Measurements from ENCODE around the gene OBI1.

DNA sequence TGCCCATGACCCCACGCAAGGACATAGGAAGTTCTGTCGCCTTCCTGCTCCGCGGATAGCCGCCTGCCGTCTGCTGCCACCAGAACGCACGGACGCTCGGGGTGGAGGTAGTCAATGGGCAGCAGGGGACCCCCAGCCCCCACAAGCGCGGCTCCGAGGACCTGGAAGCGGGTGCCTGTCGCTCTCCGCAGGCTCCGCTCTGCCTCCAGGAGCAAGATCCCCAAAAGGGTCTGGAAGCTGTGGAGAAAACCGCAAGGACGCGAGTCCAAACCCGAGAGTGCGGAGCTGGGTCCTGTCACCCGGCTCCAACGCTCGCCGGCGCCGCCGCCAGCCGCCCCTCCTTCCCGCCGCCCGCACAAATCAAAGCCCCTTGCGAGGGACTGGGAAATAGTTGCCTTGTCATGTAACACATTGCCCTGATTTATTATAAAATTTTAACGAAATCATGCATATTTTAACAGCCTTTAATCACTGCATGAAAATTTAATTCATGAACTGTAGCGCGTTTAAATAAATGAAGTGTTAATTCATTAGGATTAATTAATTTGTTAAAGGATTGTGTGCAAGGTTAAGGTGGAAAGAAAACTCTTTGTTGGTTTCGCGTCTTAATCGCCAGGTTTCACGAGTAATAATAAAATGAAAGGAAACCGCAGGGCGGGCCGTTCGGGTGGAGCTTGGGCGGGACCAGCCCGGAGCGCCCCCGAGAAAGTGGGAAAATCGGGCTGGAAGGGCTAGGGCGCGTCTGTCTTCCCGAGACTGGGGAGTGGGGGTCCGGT lies 50.1 kb downstream of the OBI1 start:
- TF ChIP-seq KDM5A (IDR thresholded peaks at IDR 0.05): no peak
- TF ChIP-seq, protein P1, sequence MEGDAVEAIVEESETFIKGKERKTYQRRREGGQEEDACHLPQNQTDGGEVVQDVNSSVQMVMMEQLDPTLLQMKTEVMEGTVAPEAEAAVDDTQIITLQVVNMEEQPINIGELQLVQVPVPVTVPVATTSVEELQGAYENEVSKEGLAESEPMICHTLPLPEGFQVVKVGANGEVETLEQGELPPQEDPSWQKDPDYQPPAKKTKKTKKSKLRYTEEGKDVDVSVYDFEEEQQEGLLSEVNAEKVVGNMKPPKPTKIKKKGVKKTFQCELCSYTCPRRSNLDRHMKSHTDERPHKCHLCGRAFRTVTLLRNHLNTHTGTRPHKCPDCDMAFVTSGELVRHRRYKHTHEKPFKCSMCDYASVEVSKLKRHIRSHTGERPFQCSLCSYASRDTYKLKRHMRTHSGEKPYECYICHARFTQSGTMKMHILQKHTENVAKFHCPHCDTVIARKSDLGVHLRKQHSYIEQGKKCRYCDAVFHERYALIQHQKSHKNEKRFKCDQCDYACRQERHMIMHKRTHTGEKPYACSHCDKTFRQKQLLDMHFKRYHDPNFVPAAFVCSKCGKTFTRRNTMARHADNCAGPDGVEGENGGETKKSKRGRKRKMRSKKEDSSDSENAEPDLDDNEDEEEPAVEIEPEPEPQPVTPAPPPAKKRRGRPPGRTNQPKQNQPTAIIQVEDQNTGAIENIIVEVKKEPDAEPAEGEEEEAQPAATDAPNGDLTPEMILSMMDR (IDR thresholded peaks at IDR 0.05): no peak
- TF ChIP-seq POLR2A (IDR thresholded peaks at IDR 0.05; ENCODE audit: low read length): no peak
- TF ChIP-seq FOSL2 (IDR thresholded peaks at IDR 0.05): no peak
- no peak for TF ChIP-seq FOSL2 (CRISPR knock-in tag; IDR thresholded peaks at IDR 0.05)
- TF ChIP-seq MAFK (IDR thresholded peaks at IDR 0.05; ENCODE audit: partially characterized antibody): no peak
